HCT116 (cell line): ENCODE results near the gene ABLIM1.

ENCODE experiments used
- CEBPB ChIP-seq: IDR thresholded peaks from 2 replicates; pipeline ENCODE4 v1.6.1; 2012; ENCODE audit warnings: low read depth
- EZH2 ChIP-seq: fragments of 200-600 bp; sonication (generic); IDR thresholded peaks from 2 replicates; pipeline ENCODE4 v1.6.1; 2017; ENCODE audit warnings: antibody characterized with exemption, mixed run types
- POLR2A ChIP-seq: IDR thresholded peaks from 2 replicates; pipeline ENCODE4 v1.7.0; 2011; ENCODE audit warnings: borderline replicate concordance; ENCODE audit not compliant: insufficient read depth, insufficient read length; ENCODE audit errors: extremely low read depth
- POLR2AphosphoS5 ChIP-seq: IDR thresholded peaks from 2 replicates; pipeline ENCODE4 v1.6.1; 2011; ENCODE audit warnings: mild to moderate bottlenecking, low read depth, low read length, moderate library complexity
- RAD21 ChIP-seq: IDR thresholded peaks from 2 replicates; pipeline ENCODE4 v1.6.1; 2012; ENCODE audit warnings: low read depth, mild to moderate bottlenecking
- SP1 ChIP-seq: IDR thresholded peaks from 2 replicates; pipeline ENCODE4 v1.6.1; 2012; ENCODE audit warnings: low read depth
- SRF ChIP-seq: IDR thresholded peaks from 2 replicates; pipeline ENCODE4 v1.6.1; 2012; ENCODE audit warnings: low read depth
- YY1 ChIP-seq: IDR thresholded peaks from 2 replicates; pipeline ENCODE4 v1.6.1; 2011; ENCODE audit warnings: low read length, low read depth, moderate library complexity, mild to moderate bottlenecking; ENCODE audit not compliant: insufficient replicate concordance; ENCODE audit errors: extremely low read depth
- TF ChIP-seq, protein P1 (sequence below): IDR thresholded peaks from 2 replicates; pipeline ENCODE4 v1.6.1; 2012; ENCODE audit warnings: low read depth
- TF ChIP-seq, protein P2 (sequence below), 3 experiments: fragments of 200-600 bp in 1 of 3; sonication (generic) in 1 of 3; IDR thresholded peaks in 2 of 3; conservative IDR thresholded peaks in 1 of 3; 2 replicates each; pipeline ENCODE4 v1.5.1; 2012 to 2017; ENCODE audit warnings: low read depth in 2 of 3, low read length in 2 of 3, antibody characterized with exemption in 1 of 3, borderline replicate concordance in 1 of 3, control low read depth in 1 of 3, mild to moderate bottlenecking in 1 of 3, mixed read lengths in 1 of 3, mixed run types in 1 of 3, moderate library complexity in 1 of 3; ENCODE audit not compliant: insufficient read depth in 1 of 3
- TF ChIP-seq, protein P3 (sequence below): IDR thresholded peaks from 2 replicates; pipeline ENCODE4 v1.6.1; 2012
- TF ChIP-seq, protein P4 (sequence below): IDR thresholded peaks from 2 replicates; pipeline ENCODE4 v1.6.1; 2012

DNA sequence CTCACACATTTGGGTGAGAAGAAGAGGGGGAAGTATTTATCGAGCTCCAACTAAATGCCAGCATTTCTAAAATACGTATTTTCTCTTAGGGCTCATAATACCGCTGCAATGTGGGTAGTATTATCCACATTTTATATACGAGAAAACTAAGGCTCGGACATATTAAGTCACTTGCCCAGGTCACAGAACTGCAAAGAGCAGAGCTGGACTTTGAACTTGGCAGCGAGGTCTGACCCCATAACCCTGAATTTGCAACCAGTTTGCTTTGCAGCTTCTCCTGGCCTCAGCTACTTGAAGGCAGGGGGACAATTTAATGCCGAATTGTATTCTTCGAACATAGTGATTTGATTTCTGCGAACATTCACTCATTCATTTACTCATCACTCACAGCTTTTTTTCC lies 7.2 kb downstream of the ABLIM1 start:
- TF ChIP-seq, protein P1, sequence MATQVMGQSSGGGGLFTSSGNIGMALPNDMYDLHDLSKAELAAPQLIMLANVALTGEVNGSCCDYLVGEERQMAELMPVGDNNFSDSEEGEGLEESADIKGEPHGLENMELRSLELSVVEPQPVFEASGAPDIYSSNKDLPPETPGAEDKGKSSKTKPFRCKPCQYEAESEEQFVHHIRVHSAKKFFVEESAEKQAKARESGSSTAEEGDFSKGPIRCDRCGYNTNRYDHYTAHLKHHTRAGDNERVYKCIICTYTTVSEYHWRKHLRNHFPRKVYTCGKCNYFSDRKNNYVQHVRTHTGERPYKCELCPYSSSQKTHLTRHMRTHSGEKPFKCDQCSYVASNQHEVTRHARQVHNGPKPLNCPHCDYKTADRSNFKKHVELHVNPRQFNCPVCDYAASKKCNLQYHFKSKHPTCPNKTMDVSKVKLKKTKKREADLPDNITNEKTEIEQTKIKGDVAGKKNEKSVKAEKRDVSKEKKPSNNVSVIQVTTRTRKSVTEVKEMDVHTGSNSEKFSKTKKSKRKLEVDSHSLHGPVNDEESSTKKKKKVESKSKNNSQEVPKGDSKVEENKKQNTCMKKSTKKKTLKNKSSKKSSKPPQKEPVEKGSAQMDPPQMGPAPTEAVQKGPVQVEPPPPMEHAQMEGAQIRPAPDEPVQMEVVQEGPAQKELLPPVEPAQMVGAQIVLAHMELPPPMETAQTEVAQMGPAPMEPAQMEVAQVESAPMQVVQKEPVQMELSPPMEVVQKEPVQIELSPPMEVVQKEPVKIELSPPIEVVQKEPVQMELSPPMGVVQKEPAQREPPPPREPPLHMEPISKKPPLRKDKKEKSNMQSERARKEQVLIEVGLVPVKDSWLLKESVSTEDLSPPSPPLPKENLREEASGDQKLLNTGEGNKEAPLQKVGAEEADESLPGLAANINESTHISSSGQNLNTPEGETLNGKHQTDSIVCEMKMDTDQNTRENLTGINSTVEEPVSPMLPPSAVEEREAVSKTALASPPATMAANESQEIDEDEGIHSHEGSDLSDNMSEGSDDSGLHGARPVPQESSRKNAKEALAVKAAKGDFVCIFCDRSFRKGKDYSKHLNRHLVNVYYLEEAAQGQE = no peak
- TF ChIP-seq, protein P2, sequence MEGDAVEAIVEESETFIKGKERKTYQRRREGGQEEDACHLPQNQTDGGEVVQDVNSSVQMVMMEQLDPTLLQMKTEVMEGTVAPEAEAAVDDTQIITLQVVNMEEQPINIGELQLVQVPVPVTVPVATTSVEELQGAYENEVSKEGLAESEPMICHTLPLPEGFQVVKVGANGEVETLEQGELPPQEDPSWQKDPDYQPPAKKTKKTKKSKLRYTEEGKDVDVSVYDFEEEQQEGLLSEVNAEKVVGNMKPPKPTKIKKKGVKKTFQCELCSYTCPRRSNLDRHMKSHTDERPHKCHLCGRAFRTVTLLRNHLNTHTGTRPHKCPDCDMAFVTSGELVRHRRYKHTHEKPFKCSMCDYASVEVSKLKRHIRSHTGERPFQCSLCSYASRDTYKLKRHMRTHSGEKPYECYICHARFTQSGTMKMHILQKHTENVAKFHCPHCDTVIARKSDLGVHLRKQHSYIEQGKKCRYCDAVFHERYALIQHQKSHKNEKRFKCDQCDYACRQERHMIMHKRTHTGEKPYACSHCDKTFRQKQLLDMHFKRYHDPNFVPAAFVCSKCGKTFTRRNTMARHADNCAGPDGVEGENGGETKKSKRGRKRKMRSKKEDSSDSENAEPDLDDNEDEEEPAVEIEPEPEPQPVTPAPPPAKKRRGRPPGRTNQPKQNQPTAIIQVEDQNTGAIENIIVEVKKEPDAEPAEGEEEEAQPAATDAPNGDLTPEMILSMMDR (IDR thresholded peaks at IDR 0.05 in 2 of 3, conservative IDR thresholded peaks at IDR 0.05 in 1 of 3; ENCODE audit: borderline replicate concordance in 1 of 3, insufficient read depth in 1 of 3, low read depth in 2 of 3, low read length in 2 of 3) = no peak
- no peak for TF ChIP-seq POLR2AphosphoS5
- TF ChIP-seq SP1 = no peak
- no peak for TF ChIP-seq EZH2
- no peak for TF ChIP-seq RAD21
- TF ChIP-seq, protein P3, sequence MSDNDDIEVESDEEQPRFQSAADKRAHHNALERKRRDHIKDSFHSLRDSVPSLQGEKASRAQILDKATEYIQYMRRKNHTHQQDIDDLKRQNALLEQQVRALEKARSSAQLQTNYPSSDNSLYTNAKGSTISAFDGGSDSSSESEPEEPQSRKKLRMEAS = no peak
- TF ChIP-seq YY1 = no peak
- no peak for TF ChIP-seq POLR2A
- TF ChIP-seq SRF = no peak
- no peak for TF ChIP-seq CEBPB
- TF ChIP-seq, protein P4, sequence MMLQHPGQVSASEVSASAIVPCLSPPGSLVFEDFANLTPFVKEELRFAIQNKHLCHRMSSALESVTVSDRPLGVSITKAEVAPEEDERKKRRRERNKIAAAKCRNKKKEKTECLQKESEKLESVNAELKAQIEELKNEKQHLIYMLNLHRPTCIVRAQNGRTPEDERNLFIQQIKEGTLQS = no peak
